ENCODE data around the gene SLC20A1. TPM values are rescaled to one million over a fixed set of nuclear protein-coding genes. Genes with fewer than 3 reads are reported as not detected.

Gene SLC20A1
- total RNA-seq, 1 donor from 2014 or later = 96.7 TPM

GRCh38 chr2:112661656-112662305, 16.0 kb downstream of the SLC20A1 start:
- no peak overlapping the region for H3K4me2 ChIP-seq (ENCODE audit: low read length)
- H3K79me2 ChIP-seq (ENCODE audit: insufficient read depth, low read length) = peaks cover 42% of the 10 kb centered on the region
- no peaks in the 10 kb centered on the region for H3K9me3 ChIP-seq (ENCODE audit: insufficient read depth, low read depth, low read length)
- H2AFZ ChIP-seq (ENCODE audit: low read depth, low read length) = no peak overlapping the region
- Mint-ChIP-seq H3K4me1 (ENCODE audit: low read depth, unreplicated experiment) (peaks cover 3% of the 10 kb centered on the region), H3K27ac (ENCODE audit: unreplicated experiment) (no peak overlapping the region), H3K9me3 (ENCODE audit: unreplicated experiment) (no peaks in the 10 kb centered on the region), H3K27me3 (ENCODE audit: low read depth, unreplicated experiment) (no peaks in the 10 kb centered on the region), H3K36me3 (ENCODE audit: low read depth, unreplicated experiment) (peaks cover 30% of the 10 kb centered on the region), H3K4me3 (ENCODE audit: unreplicated experiment) (no peak overlapping the region)
- DNase-seq (ENCODE audit: low read depth) = no peak
- H3K4me3 ChIP-seq (ENCODE audit: insufficient read depth, low read depth, low read length) = no peak overlapping the region
- TF ChIP-seq CTCF (IDR thresholded peaks at IDR 0.05; ENCODE audit: insufficient read depth, low read depth, low read length) (no peak), EZH2 (IDR thresholded peaks at IDR 0.05; ENCODE audit: insufficient read depth, low read length) (no peak)
- H3K4me1 ChIP-seq (ENCODE audit: insufficient read depth, low read length) = peaks cover 6% of the 10 kb centered on the region
- peaks cover 77% of the 10 kb centered on the region for H3K36me3 ChIP-seq (ENCODE audit: insufficient read depth, low read length)
- no peaks in the 10 kb centered on the region for H3K27me3 ChIP-seq (ENCODE audit: insufficient read depth, low read length)
- peaks cover 89% of the 10 kb centered on the region for H4K20me1 ChIP-seq (ENCODE audit: insufficient read depth, low read length)
- H3K27ac ChIP-seq (ENCODE audit: low read depth, low read length) = no peak overlapping the region
- no peak overlapping the region for H3K9ac ChIP-seq (ENCODE audit: low read length)
- no peak for FAIRE-seq

- Histone ChIP-seq H4K20me1 (ENCODE audit: insufficient read depth, low read length) (peaks cover 81% of the 10 kb centered on the region), H3K79me2 (ENCODE audit: insufficient read depth, low read length) (peaks cover 33% of the 10 kb centered on the region), H3K4me1 (ENCODE audit: insufficient read depth, low read length) (peaks cover 6% of the 10 kb centered on the region), H3K9ac (ENCODE audit: low read length) (no peak overlapping the region), H3K9me3 (ENCODE audit: insufficient read depth, low read depth, low read length) (no peaks in the 10 kb centered on the region), H3K27ac (ENCODE audit: low read depth, low read length) (no peak overlapping the region), H3K27me3 (ENCODE audit: insufficient read depth, low read length) (no peaks in the 10 kb centered on the region), H3K36me3 (ENCODE audit: insufficient read depth, low read length) (peaks cover 68% of the 10 kb centered on the region), H3K4me2 (ENCODE audit: low read length) (no peak overlapping the region), H3K4me3 (ENCODE audit: insufficient read depth, low read depth, low read length) (no peak overlapping the region), H2AFZ (ENCODE audit: low read depth, low read length) (no peak overlapping the region)
- no peak for TF ChIP-seq CTCF (IDR thresholded peaks at IDR 0.05; ENCODE audit: insufficient read depth, low read depth, low read length)
- TF ChIP-seq EZH2 (IDR thresholded peaks at IDR 0.05; ENCODE audit: insufficient read depth, low read length) = no peak
- no peak overlapping the region for H3K27ac Mint-ChIP-seq (ENCODE audit: unreplicated experiment)
- DNase-seq (ENCODE audit: low read depth) (no peak), FAIRE-seq (no peak)
- H3K27me3 Mint-ChIP-seq (ENCODE audit: low read depth, unreplicated experiment) = no peaks in the 10 kb centered on the region
- peaks cover 3% of the 10 kb centered on the region for H3K4me1 Mint-ChIP-seq (ENCODE audit: low read depth, unreplicated experiment)
- H3K36me3 Mint-ChIP-seq (ENCODE audit: low read depth, unreplicated experiment) = peaks cover 30% of the 10 kb centered on the region
- H3K4me3 Mint-ChIP-seq (ENCODE audit: unreplicated experiment) = no peak overlapping the region
- no peaks in the 10 kb centered on the region for H3K9me3 Mint-ChIP-seq (ENCODE audit: unreplicated experiment)
Measured at GRCh38 chr2:112662704-112663103, 17.0 kb downstream of the SLC20A1 start.

GRCh38 chr2:112664689-112665088, 18.9 kb downstream of the SLC20A1 start:
- TF ChIP-seq EZH2 (IDR thresholded peaks at IDR 0.05; ENCODE audit: insufficient read depth, low read length) (no peak), CTCF (IDR thresholded peaks at IDR 0.05; ENCODE audit: insufficient read depth, low read depth, low read length) (no peak)
- Mint-ChIP-seq H3K4me1 (ENCODE audit: low read depth, unreplicated experiment) (no peaks in the 10 kb centered on the region), H3K4me3 (ENCODE audit: unreplicated experiment) (no peak overlapping the region), H3K27me3 (ENCODE audit: low read depth, unreplicated experiment) (no peaks in the 10 kb centered on the region), H3K36me3 (ENCODE audit: low read depth, unreplicated experiment) (peaks cover 21% of the 10 kb centered on the region), H3K9me3 (ENCODE audit: unreplicated experiment) (no peaks in the 10 kb centered on the region), H3K27ac (ENCODE audit: unreplicated experiment) (no peak overlapping the region)
- Histone ChIP-seq H3K36me3 (ENCODE audit: insufficient read depth, low read length) (peaks cover 49% of the 10 kb centered on the region), H3K79me2 (ENCODE audit: insufficient read depth, low read length) (peaks cover 14% of the 10 kb centered on the region), H3K27ac (ENCODE audit: low read depth, low read length) (no peak overlapping the region), H3K4me3 (ENCODE audit: insufficient read depth, low read depth, low read length) (no peak overlapping the region), H3K4me2 (ENCODE audit: low read length) (no peak overlapping the region), H3K4me1 (ENCODE audit: insufficient read depth, low read length) (no peaks in the 10 kb centered on the region), H3K9me3 (ENCODE audit: insufficient read depth, low read depth, low read length) (no peaks in the 10 kb centered on the region), H4K20me1 (ENCODE audit: insufficient read depth, low read length) (peaks cover 61% of the 10 kb centered on the region), H3K27me3 (ENCODE audit: insufficient read depth, low read length) (no peaks in the 10 kb centered on the region), H2AFZ (ENCODE audit: low read depth, low read length) (no peak overlapping the region), H3K9ac (ENCODE audit: low read length) (no peak overlapping the region)
- FAIRE-seq (no peak), DNase-seq (ENCODE audit: low read depth) (no peak)

Data from astrocyte (in vitro differentiated cells and primary cell).